GM21786 (cell line): Measurements from ENCODE around the gene XYLT1.

ENCODE experiments used
- ATAC-seq: cut with Tn5 transposase; IDR thresholded peaks from one replicate; pipeline ENCODE4 v1.9.1; 2021; ENCODE audit not compliant: unreplicated experiment

Gene XYLT1

DNA sequence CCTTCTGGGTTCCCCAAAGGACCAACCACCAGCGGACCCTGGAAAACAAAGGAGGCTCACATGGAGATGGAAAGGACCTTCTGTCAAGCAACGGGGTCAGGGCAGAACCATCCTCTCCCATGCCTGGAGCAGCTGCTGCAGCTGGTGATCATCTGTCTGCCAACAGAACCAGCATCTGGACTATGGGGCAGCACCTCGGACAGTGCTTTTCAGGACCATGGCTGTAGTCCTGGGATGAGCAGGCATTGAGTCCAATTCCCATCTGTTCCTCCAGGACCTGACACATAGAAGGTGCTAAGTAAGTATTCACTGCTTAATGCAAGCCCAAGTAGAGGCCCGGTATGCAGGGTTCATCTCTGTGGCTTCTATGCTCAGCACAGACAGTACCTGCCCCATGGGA lies 304.7 kb downstream of the XYLT1 start:
- ATAC-seq = no peak

DNA sequence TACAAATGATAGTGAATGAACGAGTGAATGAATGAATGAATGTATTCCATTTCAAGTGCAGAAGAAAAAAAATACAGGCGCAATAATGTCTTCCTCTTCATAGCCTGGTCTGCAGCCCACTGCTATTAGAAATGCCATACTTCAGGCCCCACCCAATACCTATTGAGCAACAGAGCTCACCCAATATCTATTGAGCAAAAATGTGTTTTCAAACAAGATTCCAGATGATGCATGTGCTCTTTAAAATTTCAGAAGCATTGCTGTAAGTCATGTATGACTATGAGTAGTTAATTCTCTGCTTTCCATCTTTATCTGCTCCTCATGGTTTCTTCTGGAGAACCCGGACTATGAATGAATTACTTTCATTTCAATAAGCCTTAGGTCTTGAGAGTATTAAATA lies 308.2 kb downstream of the XYLT1 start:
- ATAC-seq = no peak

DNA sequence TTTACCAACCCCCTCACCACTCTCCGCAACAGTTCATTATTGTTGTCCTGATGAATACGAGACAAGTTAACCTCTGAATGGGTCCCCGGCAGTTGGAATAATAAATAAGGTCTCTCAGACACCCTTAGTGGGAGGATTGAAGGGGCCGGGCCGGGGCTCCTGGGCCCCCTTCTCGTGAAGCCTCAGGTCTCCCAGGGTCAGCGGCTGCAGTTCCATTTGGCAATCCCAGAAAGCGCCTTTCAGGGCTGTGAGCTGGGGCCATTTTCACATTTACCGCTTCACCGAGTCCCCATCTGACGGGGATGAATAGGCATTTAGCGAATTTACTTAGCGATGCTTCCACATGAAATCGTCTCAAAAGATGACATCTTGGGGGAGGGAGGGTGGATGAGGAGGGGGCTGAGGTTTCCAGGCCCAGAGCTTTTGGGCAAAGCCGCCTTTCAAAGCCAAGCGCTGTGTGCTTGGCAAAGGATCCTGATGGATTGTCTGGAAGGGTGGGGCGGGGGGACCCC lies 309.8 kb downstream of the XYLT1 start:
- no peak for ATAC-seq

- no peak for ATAC-seq
Measured at GRCh38 chr16:17160285-17160853, 310.4 kb downstream of the XYLT1 start.

DNA sequence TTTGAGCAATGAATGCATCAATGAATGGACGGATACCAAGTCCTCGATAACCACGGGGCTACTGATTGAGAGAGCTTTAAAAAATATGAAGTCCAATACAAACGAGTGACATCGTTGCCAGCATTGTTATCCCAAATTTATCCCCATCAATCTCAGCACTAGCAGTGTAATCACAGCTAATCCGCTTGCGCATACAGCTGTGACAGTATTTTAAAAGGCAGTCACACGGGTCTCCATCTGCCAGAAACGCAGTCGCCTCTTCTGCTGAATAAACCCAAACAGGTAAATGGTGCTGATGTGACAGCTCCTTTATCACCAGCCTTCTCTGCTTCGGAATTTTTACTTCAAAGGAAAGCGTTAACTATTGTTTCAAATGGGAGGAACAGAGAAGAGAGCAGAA lies 311.1 kb downstream of the XYLT1 start:
- ATAC-seq = no peak

GRCh38 chr16:17155936-17156335 lies 314.8 kb downstream of the XYLT1 start:
- ATAC-seq = no peak

DNA sequence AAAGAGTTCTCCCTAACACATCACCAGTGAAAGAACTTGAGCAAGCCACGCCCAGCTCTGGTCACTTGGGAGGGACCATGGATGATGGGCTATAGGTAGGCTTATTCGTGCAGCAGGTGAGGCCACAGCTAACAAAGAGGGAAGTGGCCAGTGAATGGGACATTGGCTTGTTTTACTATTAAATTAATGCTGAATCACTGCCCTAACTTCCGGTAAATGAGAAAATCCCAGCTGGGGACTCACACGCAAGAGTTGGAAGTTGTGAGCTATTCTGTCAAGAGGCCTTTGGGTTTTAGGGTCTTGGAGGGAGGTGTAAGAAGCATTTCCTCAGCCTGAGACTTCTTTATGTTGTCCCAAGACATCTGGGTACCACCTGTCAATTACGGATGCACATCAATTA lies 315.3 kb downstream of the XYLT1 start:
- no peak for ATAC-seq

GRCh38 chr16:17154981-17155380 lies 315.8 kb downstream of the XYLT1 start:
- ATAC-seq = no peak

DNA sequence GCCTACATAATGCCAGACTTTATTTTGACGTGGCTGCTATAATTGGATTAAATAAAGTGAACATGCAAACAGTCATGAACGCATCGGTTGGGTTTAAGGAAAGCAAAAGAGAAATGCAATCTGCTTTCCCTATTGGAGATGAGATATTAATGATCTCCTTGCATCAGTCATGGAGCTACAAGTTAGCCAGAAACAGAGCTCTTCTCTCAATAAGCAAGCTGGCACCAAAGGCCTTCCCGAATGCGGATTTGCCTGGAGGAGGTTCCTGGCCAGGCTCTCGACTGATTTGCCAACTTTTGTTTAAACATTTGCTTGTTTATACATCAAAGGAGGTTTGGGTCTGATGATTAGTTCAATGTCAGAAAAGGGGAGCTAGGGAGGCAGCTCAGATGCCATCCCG lies 318.4 kb downstream of the XYLT1 start:
- no peak for ATAC-seq

GRCh38 chr16:17151335-17151734 lies 319.4 kb downstream of the XYLT1 start:
- ATAC-seq = no peak

GRCh38 chr16:17149904-17150483 lies 320.8 kb downstream of the XYLT1 start:
- ATAC-seq = no peak

GRCh38 chr16:17147942-17148341 lies 322.8 kb downstream of the XYLT1 start:
- no peak for ATAC-seq

DNA sequence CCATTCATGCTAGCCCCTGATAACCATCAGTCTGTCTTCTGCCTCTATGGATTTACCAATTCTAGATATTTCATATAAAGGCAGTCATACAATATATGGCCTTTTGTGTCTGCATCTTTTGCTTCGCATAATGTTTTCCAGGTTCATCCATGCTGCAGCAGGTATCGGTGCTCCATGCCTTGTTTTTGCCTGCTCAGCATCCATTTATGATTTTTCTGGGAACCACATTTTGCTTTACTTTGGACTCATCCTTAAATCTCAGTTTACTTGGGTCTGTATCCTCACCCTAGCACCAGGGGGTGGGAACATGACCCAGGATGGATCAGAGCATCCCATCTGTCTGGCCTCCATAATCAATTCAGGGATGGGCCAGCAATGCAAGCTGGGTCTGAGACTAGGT lies 325.7 kb downstream of the XYLT1 start:
- no peak for ATAC-seq

- ATAC-seq = no peak
Measured at GRCh38 chr16:17144431-17144830, 326.3 kb downstream of the XYLT1 start.

GRCh38 chr16:17143546-17144419 lies 327.0 kb downstream of the XYLT1 start:
- ATAC-seq = no peak

- no peak for ATAC-seq
Measured at GRCh38 chr16:17138801-17139200, 332.0 kb downstream of the XYLT1 start.

- no peak for ATAC-seq
Measured at GRCh38 chr16:17135439-17135838, 335.3 kb downstream of the XYLT1 start.

DNA sequence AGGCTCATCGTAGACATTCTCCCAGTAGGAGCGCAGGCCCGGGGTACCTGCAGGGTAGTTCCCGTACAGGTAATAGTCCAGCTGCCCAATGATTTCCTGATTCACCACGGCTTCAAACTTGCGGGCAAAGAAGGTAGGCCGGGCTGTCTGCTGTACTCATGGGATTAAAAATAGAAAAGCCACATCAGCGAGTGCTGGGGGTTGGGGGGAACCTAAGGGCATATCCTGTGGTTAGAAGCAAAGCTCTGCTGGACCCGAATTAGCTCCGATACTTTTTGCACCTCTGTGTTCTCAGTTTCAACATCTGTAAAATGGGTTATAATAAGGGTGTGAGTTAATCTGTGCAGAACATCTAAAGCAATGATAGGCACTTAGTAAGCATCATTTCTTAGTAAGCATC lies 336.2 kb downstream of the XYLT1 start:
- no peak for ATAC-seq

DNA sequence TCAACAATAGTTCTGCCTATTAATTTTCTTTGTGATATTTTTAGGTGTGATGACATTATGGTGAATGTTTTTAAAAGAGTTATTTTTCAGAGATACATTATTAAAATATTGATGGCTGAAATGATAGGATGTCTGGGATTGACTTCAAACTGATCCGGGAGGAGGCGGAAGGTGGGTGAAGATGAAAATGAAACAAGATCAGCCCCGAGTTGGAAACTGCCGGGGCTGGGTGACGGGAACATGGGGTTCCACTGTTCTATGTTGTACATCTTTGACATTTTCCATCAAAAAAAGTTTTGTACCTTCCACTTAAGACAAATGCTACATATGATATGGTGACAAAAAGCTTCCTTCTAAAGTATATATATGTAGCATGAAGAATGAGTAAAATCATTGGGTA lies 336.9 kb downstream of the XYLT1 start:
- no peak for ATAC-seq

DNA sequence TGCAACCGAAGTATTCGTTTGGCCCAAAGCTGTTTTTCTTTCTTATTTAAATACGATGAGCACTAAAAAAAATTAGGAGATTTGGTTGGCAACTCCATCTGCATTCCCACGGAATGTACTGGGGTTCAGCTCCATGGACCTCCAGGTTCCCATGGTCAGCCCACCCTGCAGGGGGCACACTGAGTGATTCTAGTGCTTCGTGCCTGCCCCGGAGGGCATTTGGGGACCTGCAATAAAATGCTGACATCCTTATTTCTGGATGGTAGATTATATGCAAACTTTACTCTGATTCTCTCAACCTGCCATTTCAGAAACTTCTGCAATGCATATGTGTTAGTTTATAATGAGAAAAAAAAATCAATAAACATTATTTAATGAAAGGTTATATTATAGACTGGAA lies 339.4 kb downstream of the XYLT1 start:
- ATAC-seq = no peak

GRCh38 chr16:17130733-17131132 lies 340.0 kb downstream of the XYLT1 start:
- no peak for ATAC-seq

- ATAC-seq = no peak
Measured at GRCh38 chr16:17129971-17130370, 340.8 kb downstream of the XYLT1 start.
